ENCODE measurements around the gene LPAR1.
"Not testable (repeated sequence)": the region's sequence is repeated elsewhere in the genome, so short reads cannot be mapped to it uniquely, and the experiment has no call there.

The LPAR1 gene

DNA sequence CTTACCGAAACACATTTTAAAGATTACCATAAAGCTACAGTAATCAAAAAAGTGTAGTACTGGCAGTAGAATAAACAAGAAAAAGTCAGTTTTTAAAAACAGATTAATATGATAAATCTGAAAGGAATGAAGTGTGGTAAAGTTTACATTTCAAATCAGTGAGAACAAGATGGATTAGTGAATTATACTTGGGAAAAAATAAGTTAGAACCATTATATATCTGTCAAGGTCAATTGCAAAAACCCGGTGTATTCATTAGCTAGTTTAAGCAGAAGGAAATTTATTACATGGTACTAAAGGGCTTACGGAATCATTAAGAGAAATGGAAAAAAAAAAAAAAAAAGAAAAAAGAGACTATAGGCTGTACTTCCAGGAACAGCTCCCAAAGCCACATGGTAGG, 205.3 kb downstream of the LPAR1 start:
- no peak for DNase-seq (ENCODE audit: extremely low read depth, insufficient read length)
- TF ChIP-seq, protein P1, sequence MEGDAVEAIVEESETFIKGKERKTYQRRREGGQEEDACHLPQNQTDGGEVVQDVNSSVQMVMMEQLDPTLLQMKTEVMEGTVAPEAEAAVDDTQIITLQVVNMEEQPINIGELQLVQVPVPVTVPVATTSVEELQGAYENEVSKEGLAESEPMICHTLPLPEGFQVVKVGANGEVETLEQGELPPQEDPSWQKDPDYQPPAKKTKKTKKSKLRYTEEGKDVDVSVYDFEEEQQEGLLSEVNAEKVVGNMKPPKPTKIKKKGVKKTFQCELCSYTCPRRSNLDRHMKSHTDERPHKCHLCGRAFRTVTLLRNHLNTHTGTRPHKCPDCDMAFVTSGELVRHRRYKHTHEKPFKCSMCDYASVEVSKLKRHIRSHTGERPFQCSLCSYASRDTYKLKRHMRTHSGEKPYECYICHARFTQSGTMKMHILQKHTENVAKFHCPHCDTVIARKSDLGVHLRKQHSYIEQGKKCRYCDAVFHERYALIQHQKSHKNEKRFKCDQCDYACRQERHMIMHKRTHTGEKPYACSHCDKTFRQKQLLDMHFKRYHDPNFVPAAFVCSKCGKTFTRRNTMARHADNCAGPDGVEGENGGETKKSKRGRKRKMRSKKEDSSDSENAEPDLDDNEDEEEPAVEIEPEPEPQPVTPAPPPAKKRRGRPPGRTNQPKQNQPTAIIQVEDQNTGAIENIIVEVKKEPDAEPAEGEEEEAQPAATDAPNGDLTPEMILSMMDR (IDR thresholded peaks at IDR 0.05; ENCODE audit: insufficient read depth, low read length, poor library complexity, severe bottlenecking), result no peak
- no peaks in the 10 kb centered on the region for H3K36me3 ChIP-seq (ENCODE audit: control insufficient read depth, insufficient read depth, low read length)
- no peak overlapping the region for H3K4me3 ChIP-seq (replicated peaks; ENCODE audit: low read depth, low read length)
- H3K27me3 ChIP-seq (replicated peaks; ENCODE audit: control insufficient read depth, insufficient read depth, low read length), result no peaks in the 10 kb centered on the region

DNA sequence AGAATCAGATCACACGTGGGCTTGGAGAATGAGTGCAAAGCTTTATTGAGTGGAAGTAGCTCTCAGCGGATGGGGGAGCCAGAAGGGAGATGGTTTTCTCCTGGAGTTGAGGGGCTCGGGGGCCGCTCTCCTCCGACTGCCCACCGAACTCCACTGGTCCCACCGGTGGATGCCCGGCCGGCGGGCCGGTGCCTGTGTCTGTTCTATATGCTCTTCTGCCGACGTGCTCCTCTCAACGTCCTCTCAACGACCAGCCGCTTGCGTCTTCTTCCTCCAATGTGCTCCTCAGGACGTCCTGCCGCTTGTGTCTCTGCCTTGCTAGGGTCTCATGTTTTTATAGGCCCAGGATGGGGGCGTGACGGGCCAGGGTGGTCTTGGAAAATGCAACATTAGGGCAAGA, 207.8 kb downstream of the LPAR1 start:
- DNase-seq (ENCODE audit: extremely low read depth, insufficient read length), result no peak
- no peak overlapping the region for H3K4me3 ChIP-seq (replicated peaks; ENCODE audit: low read depth, low read length)
- H3K27me3 ChIP-seq (replicated peaks; ENCODE audit: control insufficient read depth, insufficient read depth, low read length), result no peaks in the 10 kb centered on the region
- no peaks in the 10 kb centered on the region for H3K36me3 ChIP-seq (ENCODE audit: control insufficient read depth, insufficient read depth, low read length)
- TF ChIP-seq, protein P1 (IDR thresholded peaks at IDR 0.05; ENCODE audit: insufficient read depth, low read length, poor library complexity, severe bottlenecking), result no peak

DNA sequence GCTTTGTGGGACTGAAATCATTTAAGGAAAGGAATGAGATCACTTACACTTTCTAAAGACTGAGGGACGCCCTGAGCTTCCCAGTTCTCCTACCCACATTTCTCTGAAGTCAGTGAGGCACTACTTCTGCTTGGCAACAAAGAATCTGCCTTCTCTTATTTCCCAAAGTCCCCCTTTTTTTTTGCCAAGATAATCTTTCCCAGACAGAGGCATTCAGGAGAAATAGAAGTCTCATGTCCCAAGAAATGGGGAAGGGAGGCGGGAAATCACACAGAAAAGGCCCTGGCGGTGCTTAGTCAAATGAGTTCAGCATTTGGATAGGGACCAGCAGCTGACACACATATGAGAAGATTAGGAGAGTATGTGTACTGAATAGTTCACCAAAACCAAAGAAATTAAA, 210.0 kb downstream of the LPAR1 start:
- TF ChIP-seq, protein P1 (IDR thresholded peaks at IDR 0.05; ENCODE audit: insufficient read depth, low read length, poor library complexity, severe bottlenecking), result no peak
- no peak for DNase-seq (ENCODE audit: extremely low read depth, insufficient read length)

DNA sequence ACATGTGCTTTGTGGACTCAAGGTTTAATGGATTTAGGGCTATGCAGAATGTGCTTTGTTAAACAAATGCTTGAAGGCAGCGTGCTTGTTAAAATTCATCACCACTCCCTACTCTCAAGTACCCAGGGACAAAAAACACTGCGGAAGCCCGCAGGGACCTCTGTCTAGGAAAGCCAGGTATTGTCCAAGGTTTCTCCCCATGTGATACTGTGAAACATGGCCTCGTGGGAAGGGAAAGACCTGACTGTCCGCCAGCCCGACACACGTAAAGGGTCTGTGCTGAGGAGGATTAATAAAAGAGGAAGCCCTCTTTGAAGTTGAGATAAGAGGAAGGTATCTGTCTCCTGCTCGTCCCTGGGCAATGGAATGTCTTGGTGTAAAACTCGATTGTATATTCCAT, 211.9 kb downstream of the LPAR1 start:
- not testable (repeated sequence) for DNase-seq (ENCODE audit: extremely low read depth, insufficient read length); H3K36me3 ChIP-seq (ENCODE audit: control insufficient read depth, insufficient read depth, low read length); H3K4me3 ChIP-seq (replicated peaks; ENCODE audit: low read depth, low read length); H3K27me3 ChIP-seq (replicated peaks; ENCODE audit: control insufficient read depth, insufficient read depth, low read length)

More for the DNA sequence above, 210.0 kb downstream of the LPAR1 start:
- Histone ChIP-seq H3K36me3 (ENCODE audit: control insufficient read depth, insufficient read depth, low read length) (no peaks in the 10 kb centered on the region), H3K27me3 (replicated peaks; ENCODE audit: control insufficient read depth, insufficient read depth, low read length) (no peaks in the 10 kb centered on the region), H3K4me3 (replicated peaks; ENCODE audit: low read depth, low read length) (no peak overlapping the region)

DNA sequence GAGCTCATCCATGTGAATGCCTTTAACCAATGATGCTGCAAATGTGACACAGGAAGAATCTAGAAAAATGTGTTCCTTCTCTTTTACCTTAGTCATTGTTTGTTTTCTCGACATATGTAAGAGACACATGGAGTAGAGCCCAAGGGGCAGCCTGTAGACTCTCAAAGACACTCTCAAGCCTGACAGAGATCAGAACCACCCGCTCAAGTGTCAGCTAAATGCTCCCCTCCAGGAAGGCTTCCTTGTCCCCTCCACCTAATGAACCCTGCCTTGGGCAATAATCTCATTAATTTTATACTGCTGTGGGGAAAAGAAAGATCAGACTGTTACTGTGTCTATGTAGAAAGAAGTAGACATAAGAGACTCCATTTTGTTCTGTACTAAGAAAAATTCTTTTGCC, 212.3 kb downstream of the LPAR1 start:
- H3K27me3 ChIP-seq (replicated peaks; ENCODE audit: control insufficient read depth, insufficient read depth, low read length), result no peaks in the 10 kb centered on the region
- DNase-seq (ENCODE audit: extremely low read depth, insufficient read length), result no peak
- TF ChIP-seq, protein P1 (IDR thresholded peaks at IDR 0.05; ENCODE audit: insufficient read depth, low read length, poor library complexity, severe bottlenecking), result no peak
- no peak overlapping the region for H3K4me3 ChIP-seq (replicated peaks; ENCODE audit: low read depth, low read length)
- no peaks in the 10 kb centered on the region for H3K36me3 ChIP-seq (ENCODE audit: control insufficient read depth, insufficient read depth, low read length)

DNA sequence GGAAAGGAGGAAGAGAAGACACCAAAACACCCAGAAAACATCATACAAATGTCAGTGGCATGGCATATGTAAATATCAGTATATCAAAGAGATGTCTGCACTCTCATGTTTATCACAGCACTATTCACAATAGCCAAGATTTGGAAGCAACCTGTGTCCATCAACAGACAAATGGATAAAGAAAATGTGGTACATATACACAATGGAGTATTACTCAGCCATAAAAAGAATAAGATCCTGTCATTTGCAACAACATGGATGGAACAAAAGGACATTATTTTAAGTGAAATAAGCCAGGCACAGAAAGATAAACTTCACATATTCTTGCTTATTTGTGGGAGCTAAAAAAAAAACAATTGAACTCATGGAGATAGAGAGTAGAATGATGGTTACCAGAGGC, 213.1 kb downstream of the LPAR1 start:
- not testable (repeated sequence) for H3K27me3 ChIP-seq (replicated peaks; ENCODE audit: control insufficient read depth, insufficient read depth, low read length); H3K4me3 ChIP-seq (replicated peaks; ENCODE audit: low read depth, low read length); DNase-seq (ENCODE audit: extremely low read depth, insufficient read length); H3K36me3 ChIP-seq (ENCODE audit: control insufficient read depth, insufficient read depth, low read length)

All from GM06990 (cell line).